Central memory CD8-positive, alpha-beta T cell (primary cell): Measurements from ENCODE around the gene SYP.

ENCODE experiments used
- ATAC-seq: fragments of 150-1000 bp; cut with Tn5 transposase; replicated peaks from 2 replicates; pipeline ENCODE4 v1.10.0; 2022; ENCODE audit warnings: mild to moderate bottlenecking, moderate FRiP score, moderate number of reproducible peaks; ENCODE audit not compliant: poor library complexity, severe bottlenecking; ENCODE audit errors: extremely low read depth
- DNase-seq, 2 donors: peaks; one replicate each; pipeline ENCODE4 v3.0.0; 2021; ENCODE audit warnings: low spot score in 2 of 2
- H3K27ac Mint-ChIP-seq: one replicate; pipeline ENCODE4 v1.8.0; 2022; ENCODE audit warnings: low read depth, mild to moderate bottlenecking, moderate library complexity, mixed read lengths
- H3K27me3 Mint-ChIP-seq: one replicate; pipeline ENCODE4 v1.8.0; 2022; ENCODE audit warnings: mixed read lengths
- H3K36me3 Mint-ChIP-seq: one replicate; pipeline ENCODE4 v1.8.0; 2022; ENCODE audit warnings: mild to moderate bottlenecking, moderate library complexity, mixed read lengths; ENCODE audit not compliant: insufficient read depth
- H3K4me1 Mint-ChIP-seq: one replicate; pipeline ENCODE4 v1.8.0; 2022; ENCODE audit warnings: mixed read lengths
- H3K4me3 Mint-ChIP-seq: one replicate; pipeline ENCODE4 v1.8.0; 2022; ENCODE audit warnings: mild to moderate bottlenecking, moderate library complexity, mixed read lengths
- H3K9me3 Mint-ChIP-seq: one replicate; pipeline ENCODE4 v1.8.0; 2022; ENCODE audit warnings: mixed read lengths

SYP gene

DNA sequence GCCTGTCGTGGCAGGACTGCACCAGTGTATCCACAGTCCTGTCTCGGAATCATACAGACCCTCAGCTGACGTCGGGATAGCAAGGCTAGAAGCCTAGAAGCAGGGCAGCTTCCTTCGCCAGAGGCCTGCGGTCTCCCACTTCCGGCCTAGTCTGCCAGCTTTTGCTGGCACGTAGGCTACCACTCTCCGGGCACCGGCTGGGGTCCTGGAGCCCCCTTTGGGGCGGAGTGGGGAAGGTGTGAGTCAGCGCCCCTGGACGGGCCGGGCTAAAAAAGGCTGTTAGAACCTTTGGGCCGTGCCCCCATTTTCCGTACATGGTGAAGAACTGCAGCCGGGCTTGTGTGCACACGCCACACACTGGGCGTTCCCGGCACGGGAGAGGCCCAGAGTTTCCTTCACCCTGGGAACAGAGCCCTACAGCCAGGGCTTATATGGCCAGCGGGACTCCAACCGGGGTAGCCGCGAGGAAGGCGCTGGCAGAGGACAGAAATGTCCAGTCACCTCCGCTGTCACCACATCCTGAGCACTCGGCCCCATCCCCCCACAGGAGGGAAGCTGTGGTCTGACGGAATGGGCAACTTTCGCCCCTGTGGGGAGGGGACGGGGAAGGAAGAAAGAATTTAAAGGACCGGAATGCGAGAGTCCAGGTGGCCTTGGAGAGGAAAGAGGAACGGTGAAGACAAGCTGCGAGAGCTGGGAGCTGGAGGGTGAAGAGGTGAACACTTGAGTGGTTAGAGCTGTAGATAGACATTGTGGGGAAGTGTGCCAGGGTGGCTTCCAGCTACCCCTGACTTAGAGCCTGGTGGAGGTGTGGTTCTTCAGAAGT, 32.9 kb downstream of the SYP start:
- Mint-ChIP-seq H3K4me3 (peak overlapping the region; percentile 84), H3K27me3 (no peaks in the 10 kb centered on the region), H3K36me3 (peaks cover 5% of the 10 kb centered on the region), H3K27ac (peak overlapping the region; percentile 91), H3K9me3 (no peaks in the 10 kb centered on the region), H3K4me1 (peaks cover 30% of the 10 kb centered on the region)
- ATAC-seq (peak; percentile 26), DNase-seq (peak; percentile 42 to 46)

DNA sequence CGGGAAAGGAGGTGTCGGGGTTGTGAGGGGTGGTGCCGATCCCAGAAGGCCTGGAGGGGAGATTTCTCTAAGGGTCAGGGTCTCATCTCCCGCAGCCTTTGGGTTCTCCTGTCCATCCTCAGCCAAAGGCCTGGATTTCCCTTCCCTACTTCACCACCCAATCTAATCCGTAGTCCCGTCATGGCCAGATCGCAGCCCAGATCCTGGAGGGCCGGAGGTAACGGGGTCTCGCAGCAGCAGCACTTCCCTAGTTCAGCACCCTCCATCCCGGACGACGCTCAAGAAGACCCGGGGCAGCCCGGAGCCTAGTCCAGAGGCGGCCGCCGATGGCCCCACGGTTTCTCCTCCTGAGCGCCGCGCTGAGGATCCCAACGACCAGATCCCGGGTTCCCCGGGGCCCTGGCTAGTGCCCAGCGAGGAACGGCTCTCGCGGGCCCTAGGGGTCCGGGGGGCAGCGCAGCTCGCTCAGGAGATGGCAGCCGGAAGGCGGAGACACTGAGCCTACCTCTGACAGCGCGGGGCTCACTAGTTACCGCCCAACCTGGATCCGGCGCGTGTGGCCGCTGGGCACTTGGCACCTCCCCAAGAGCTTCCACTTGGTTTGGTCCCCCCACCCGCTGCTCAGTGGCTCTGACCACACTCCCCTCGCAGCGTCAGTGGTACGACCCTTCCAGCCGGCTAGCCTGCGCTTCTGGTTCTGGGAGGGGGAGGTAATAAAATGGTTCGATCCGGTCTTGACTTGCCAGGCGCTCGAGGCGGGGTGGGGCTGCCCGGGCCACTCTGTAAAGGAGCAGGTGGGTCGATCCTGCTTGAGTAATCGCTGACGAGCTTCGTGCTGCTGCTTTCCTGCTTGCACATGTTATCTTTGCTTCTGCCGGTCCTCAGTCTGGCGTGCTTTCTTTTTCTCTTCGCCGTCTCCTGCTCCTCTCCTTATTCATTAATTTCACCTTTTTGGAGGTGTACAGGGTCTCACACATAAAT, 33.8 kb downstream of the SYP start:
- Mint-ChIP-seq H3K27me3 (no peaks in the 10 kb centered on the region), H3K9me3 (no peaks in the 10 kb centered on the region), H3K36me3 (peaks cover 5% of the 10 kb centered on the region), H3K4me3 (peak overlapping the region; percentile 84), H3K27ac (peak overlapping the region; percentile 91), H3K4me1 (peaks cover 30% of the 10 kb centered on the region)
- peak; percentile 73 for ATAC-seq
- peak; percentile 47 to 70 for DNase-seq

DNA sequence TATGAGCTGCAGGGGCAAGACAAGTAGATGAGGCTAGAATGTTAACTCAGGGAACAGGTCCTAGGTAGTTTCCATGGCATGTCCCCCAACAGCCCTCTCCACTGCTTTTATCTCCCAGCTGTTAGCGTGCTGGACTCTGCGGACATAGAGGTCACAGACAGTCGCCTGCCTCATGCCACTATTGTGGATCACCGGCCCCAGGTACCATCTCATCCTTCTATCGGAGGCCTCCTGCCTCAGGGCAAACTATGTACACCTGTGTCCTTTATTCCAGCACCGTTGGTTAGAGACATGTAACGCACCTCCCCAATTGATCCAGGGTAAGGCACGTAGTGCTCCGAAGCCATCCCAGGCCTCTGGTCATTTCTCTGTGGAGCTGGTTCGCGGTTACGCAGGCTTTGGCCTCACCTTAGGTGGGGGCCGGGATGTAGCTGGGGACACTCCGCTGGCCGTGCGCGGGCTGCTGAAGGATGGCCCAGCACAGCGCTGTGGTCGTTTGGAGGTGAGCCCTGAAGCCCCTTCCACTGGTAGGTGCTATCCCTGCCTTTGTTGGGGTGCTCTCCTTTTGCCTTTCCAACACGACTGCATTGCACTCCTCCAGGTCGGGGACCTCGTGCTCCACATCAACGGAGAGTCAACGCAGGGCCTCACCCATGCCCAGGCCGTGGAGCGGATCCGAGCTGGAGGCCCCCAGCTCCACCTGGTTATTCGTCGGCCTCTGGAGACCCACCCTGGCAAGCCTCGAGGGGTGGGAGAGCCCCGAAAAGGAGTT, 35.2 kb downstream of the SYP start:
- Mint-ChIP-seq H3K27ac (no peak overlapping the region), H3K27me3 (no peaks in the 10 kb centered on the region), H3K4me3 (peak overlapping the region; percentile 84), H3K4me1 (peaks cover 30% of the 10 kb centered on the region), H3K36me3 (peaks cover 5% of the 10 kb centered on the region), H3K9me3 (no peaks in the 10 kb centered on the region)
- ATAC-seq (no peak), DNase-seq (no peak)

DNA sequence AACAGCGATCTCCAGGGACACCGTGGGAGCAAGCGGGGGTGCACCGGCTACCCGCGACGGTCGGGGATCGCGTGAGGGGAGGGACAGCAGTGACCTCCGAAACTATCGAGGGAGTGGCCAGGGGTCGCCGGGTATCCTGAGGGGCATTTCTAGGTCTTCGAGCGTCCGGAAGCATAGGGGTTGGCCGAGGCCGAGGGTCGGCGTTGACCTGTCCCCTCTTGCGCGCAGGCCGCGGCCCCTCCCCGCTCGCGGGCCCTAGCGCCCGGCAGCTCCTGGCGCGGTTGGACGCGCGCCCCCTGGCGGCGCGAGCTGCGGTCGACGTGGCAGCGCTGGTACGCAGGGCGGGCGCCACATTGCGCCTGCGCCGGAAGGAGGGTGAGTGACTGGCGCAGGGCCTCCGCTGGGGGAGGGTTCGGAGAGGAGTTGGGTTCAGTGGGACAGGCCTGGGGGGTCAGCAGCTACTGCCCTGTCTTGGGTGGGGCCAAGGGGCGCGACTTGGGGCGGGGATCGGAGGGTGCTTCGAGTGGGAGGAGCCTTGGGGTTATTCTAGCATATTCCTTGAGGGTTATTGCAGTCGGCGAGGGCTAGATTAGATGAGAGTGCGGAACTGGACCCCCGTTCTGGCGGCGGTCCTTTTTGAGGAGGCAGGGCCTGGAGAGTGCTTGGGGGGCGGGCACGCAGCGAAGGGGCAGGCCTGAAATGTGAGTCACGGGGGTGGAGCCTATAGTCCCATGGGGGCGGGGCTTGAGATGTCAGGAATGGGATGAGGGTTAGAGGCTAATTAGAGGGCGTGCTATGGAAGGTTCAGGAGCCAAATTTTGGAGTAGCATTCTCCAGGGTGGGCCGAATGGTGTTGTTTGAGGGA, 36.2 kb downstream of the SYP start:
- DNase-seq, result peak; percentile 64 to 70

DNA sequence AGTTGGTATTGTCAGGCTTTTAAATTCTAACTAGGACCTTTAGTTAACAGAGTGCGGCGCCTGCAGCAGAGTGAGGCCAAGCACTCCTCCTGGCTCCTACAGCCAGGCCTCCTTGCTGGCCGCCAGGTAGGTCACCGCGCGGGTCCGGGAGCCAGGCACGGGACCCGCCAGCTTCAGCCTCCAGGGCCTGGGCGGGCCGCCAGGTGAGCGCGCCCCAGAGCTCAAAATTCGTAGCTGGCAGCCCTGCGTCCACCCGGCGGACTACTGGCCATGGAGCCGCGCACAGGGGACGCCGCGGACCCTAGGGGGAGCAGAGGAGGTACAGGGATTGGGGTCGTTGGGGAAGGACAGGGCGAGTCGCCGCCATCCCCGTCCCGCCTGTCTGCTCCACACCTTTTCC, 37.4 kb downstream of the SYP start, which contains the start of gene MAGIX:
Gene MAGIX, plus strand, starts transcription at position 139 of the 400 bp plus-strand sequence. Its CDS starts 132 bp downstream, at position 271.
- peaks cover 3% of the 10 kb centered on the region for H3K36me3 Mint-ChIP-seq
- no peaks in the 10 kb centered on the region for H3K9me3 Mint-ChIP-seq
- peaks cover 29% of the 10 kb centered on the region for H3K4me1 Mint-ChIP-seq
- DNase-seq (no peak), ATAC-seq (no peak)
- peak within 1 kb of the TSS; percentile 74 for H3K4me3 Mint-ChIP-seq
- peak within 1 kb of the TSS; percentile 91 for H3K27ac Mint-ChIP-seq
- H3K27me3 Mint-ChIP-seq, result no peaks in the 10 kb centered on the region

More for the DNA sequence above, 36.2 kb downstream of the SYP start:
- peak; percentile 45 for ATAC-seq
- H3K4me1 Mint-ChIP-seq, result peaks cover 30% of the 10 kb centered on the region
- peaks cover 5% of the 10 kb centered on the region for H3K36me3 Mint-ChIP-seq
- H3K27me3 Mint-ChIP-seq, result no peaks in the 10 kb centered on the region
- H3K4me3 Mint-ChIP-seq, result peak overlapping the region; percentile 74
- no peaks in the 10 kb centered on the region for H3K9me3 Mint-ChIP-seq
- H3K27ac Mint-ChIP-seq, result peak overlapping the region; percentile 91

DNA sequence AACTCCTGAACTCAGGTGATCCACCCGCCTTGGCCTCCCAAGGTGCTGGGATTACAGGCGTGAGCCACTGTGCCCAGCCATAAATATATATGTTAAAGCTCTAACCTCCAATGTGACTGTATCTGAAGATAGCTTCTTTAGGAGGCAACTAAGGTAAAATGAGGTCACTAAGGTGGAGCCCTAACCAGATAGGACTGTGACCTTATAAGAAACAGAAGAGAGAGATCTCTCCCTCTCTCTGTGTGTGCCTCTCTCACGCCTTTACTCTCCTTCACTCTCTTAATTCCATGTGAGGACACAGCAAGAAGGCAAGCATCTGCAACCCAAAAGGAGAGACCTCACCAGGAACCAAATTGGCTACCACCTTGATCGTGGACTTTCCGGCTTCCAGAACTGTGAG, 38.4 kb downstream of the SYP start:
- Mint-ChIP-seq H3K36me3 (peaks cover 3% of the 10 kb centered on the region), H3K9me3 (no peaks in the 10 kb centered on the region), H3K27me3 (no peaks in the 10 kb centered on the region), H3K4me3 (no peak overlapping the region), H3K4me1 (peaks cover 21% of the 10 kb centered on the region), H3K27ac (no peak overlapping the region)
- ATAC-seq, result no peak
- no peak for DNase-seq

DNA sequence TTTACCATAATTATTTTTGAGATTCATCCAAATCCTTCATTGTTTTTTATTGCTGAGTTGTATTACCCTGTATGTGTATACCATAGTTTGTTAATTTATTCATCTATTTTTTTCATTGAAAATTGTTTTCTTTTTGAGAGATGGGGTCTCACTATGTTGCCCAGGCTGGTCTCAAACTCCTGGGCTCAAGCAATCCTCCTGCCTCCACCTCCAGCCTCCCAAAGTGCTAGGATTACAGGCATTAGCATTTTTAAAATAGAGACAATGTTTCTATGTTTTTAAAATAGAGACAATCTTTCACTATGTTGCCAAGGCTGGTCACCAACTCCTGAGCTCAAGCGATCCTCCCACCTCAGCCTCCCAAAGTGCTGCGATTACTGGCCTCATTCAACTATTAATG, 39.1 kb downstream of the SYP start:
- Mint-ChIP-seq H3K4me1 (peaks cover 20% of the 10 kb centered on the region), H3K27ac (no peak overlapping the region), H3K4me3 (no peak overlapping the region), H3K27me3 (no peaks in the 10 kb centered on the region), H3K36me3 (peaks cover 9% of the 10 kb centered on the region), H3K9me3 (no peaks in the 10 kb centered on the region)
- no peak for ATAC-seq
- DNase-seq, result no peak

DNA sequence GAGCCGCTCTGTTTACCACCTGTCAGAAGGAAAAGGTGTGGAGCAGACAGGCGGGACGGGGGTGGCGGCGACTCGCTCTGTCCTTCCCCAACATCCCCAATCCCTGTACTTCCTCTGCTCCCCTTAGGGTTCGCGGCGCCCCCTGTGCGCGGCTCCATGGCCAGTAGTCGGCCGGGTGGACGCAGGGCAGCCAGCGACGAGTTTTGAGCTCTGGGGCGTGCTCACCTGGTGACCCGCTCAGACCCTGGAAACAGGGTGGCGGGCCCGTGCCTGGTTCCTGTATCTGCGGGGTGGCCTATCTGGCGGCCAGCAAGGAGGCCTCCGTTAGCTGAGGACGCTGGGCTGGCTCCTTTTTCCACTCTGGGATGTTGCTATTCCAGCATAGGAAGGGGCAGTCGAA, 42.8 kb downstream of the SYP start:
- DNase-seq (no peak), ATAC-seq (no peak)
- Mint-ChIP-seq H3K9me3 (no peaks in the 10 kb centered on the region), H3K4me1 (peaks cover 17% of the 10 kb centered on the region), H3K27me3 (no peaks in the 10 kb centered on the region), H3K4me3 (no peak overlapping the region), H3K36me3 (peaks cover 8% of the 10 kb centered on the region), H3K27ac (no peak overlapping the region)

DNA sequence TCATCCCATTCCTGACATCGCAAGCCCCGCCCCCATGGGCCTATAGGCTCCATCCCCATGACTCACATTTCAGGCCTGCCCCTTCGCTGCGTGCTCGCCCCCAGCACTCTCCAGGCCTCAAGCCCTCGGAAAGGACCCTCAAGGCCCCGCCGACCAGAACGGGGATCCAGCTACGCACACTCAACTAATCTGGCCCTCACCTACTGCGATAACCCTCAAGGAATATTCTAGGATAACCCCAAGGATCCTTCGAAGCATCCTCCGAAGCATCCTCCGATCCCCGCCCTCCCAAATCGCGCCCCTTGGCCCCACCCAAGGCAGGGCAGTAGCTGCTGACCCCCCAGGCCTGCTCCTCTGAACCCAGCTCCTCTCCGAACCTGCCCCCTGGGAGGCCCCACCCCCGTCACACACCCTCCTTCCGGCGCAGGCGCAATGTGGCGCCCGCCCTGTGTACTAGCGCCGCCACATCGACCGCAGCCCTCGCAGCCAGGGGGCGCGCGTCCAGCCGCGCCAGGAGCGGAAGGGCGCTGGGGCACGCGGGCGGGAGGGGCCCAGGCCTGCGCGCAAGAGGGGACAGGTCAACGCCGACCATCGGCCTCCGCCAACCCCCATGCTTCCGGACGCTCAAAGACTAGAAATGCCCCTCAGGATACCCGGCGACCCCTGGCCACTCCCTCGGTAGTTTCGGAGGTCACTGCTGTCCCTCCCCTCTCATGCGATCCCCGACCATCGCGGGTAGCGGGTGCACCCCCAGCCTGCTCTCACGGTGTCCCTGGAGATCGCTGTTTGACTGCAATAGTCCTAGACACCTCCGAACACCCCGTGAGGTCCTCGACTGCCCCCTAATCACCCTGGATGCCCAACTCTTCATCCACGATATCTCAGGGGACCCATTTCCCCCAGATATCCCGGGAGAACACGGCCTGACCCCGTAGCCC, 43.8 kb downstream of the SYP start:
- ATAC-seq (peak; percentile 93), DNase-seq (peak; percentile 70 to 78)
- H3K4me1 Mint-ChIP-seq, result peaks cover 17% of the 10 kb centered on the region
- peak overlapping the region; percentile 93 for H3K4me3 Mint-ChIP-seq
- peak overlapping the region; percentile 94 for H3K27ac Mint-ChIP-seq
- peaks cover 8% of the 10 kb centered on the region for H3K36me3 Mint-ChIP-seq
- H3K27me3 Mint-ChIP-seq, result no peaks in the 10 kb centered on the region
- H3K9me3 Mint-ChIP-seq, result no peaks in the 10 kb centered on the region

DNA sequence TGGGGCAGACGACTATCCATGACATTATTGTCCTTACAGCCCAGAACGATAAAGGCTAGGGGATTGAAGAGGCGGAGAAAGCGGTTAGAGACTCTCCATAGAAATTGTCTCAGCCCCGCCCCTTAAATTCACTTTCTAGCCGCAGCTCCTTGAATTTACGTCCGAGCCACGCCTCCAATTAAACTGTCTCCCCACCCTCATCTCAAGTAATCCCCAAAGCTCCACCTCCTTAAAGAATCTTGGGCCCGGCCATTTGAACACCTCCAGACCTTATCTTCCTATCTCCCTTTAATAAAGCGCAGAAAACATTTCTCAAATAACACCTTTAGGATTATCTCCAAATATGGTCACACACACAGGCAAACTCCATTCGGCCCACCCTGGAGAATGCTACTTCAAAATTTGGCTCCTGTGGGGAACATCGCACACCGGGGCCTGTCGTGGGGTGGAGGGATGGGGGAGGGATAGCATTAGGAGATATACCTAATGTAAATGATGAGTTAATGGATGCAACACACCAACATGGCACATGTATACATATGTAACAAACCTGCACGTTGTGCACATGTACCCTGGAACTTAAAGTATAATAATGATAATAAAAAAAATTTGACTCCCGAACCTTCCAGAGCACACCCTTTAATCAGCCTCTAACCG, 44.6 kb downstream of the SYP start:
- peak; percentile 16 for ATAC-seq
- H3K36me3 Mint-ChIP-seq, result peaks cover 8% of the 10 kb centered on the region
- DNase-seq, result no peak

More for the DNA sequence above, 44.6 kb downstream of the SYP start:
- Mint-ChIP-seq H3K9me3 (no peaks in the 10 kb centered on the region), H3K4me3 (peak overlapping the region; percentile 93), H3K27me3 (no peaks in the 10 kb centered on the region), H3K27ac (peak overlapping the region; percentile 94), H3K4me1 (peaks cover 17% of the 10 kb centered on the region)
